Vagina (tissue), 2 donors: ENCODE results near the gene CSPG4. TPM values are rescaled to one million over a fixed set of nuclear protein-coding genes. Genes with fewer than 3 reads are reported as not detected.
"Not testable (repeated sequence)": the region's sequence is repeated elsewhere in the genome, so short reads cannot be mapped to it uniquely, and the experiment has no call there.

Experiments
- DNase-seq, 2 donors: peaks; one replicate each; pipeline ENCODE4 v3.0.0-alpha.2; 2017; ENCODE audit errors: extremely low spot score in 2 of 2
- H3K27ac ChIP-seq: fragments of 200-600 bp; sonication (generic); one replicate; pipeline ENCODE4 v1.5.1; 2019
- H3K27me3 ChIP-seq: fragments of 200-600 bp; sonication (generic); one replicate; pipeline ENCODE4 v1.5.1; 2019
- H3K36me3 ChIP-seq, 2 donors: fragments of 200-600 bp; sonication (generic); one replicate each; pipeline ENCODE4 v1.5.1; 2017 to 2019
- H3K4me1 ChIP-seq: fragments of 200-600 bp; sonication (generic); one replicate; pipeline ENCODE4 v1.5.1; 2019
- H3K4me3 ChIP-seq, 2 donors: fragments of 200-600 bp; sonication (generic); 1 replicate in 1 of 2; 2 replicates in 1 of 2; pipeline ENCODE4 v1.5.1; 2016 to 2019
- H3K9me3 ChIP-seq: fragments of 200-600 bp; sonication (generic); one replicate; pipeline ENCODE4 v1.5.1; 2019
- CTCF ChIP-seq, 3 experiments: fragments of 450-650 bp in 2 of 3; fragments of 200-600 bp in 1 of 3; sonication (generic) in 1 of 3; IDR thresholded peaks; one replicate each; pipeline ENCODE4 v1.5.1; 2017 to 2019; ENCODE audit warnings: antibody characterized with exemption in 3 of 3, mild to moderate bottlenecking in 2 of 3, moderate library complexity in 2 of 3
- POLR2A ChIP-seq, 2 donors: fragments of 450-650 bp; IDR thresholded peaks; one replicate each; pipeline ENCODE4 v1.6.1; 2017; ENCODE audit warnings: antibody characterized with exemption in 2 of 2, mild to moderate bottlenecking in 2 of 2, moderate library complexity in 2 of 2
- POLR2AphosphoS5 ChIP-seq, 2 donors: sonication (generic); formaldehyde crosslinking; IDR thresholded peaks; one replicate each; pipeline ENCODE4 v1.9.0; 2017; ENCODE audit warnings: antibody characterized with exemption in 2 of 2, mild to moderate bottlenecking in 2 of 2, low read depth in 1 of 2; ENCODE audit not compliant: insufficient read depth in 1 of 2
- intact Hi-C: fragments of 100-400 bp; cut with DNase I; formaldehyde crosslinking; loops from one replicate; pipeline ENCODE4 v1.15.1; 2023
- total RNA-seq: library from RNA; depleted of rRNA; stranded (reverse); fragments of >200 nt; gene quantifications from one replicate; pipeline ENCODE4 v1.2.3, GENCODE V29; 2016

CSPG4 gene
- total RNA-seq, 1 donor from 2014 or later = 23.1 TPM

- Histone ChIP-seq H3K27ac (peak overlapping the region; percentile 72), H3K36me3 (no peaks in the 10 kb centered on the region), H3K4me1 (peaks cover 22% of the 10 kb centered on the region), H3K9me3 (no peaks in the 10 kb centered on the region), H3K27me3 (no peaks in the 10 kb centered on the region), H3K4me3 (peak overlapping the region in 1 of 2 donors; percentile 31)
- no peak for DNase-seq
- no peak for TF ChIP-seq CTCF (IDR thresholded peaks at IDR 0.05)
- no peak for TF ChIP-seq POLR2AphosphoS5 (IDR thresholded peaks at IDR 0.05; ENCODE audit: insufficient read depth in 1 of 2, low read depth in 1 of 2)
- no peak for TF ChIP-seq POLR2A (IDR thresholded peaks at IDR 0.05)
- intact Hi-C loops = loop anchor here (5.0 kb wide), 1 partner anchor 44 kb away; no protein-coding TSS in a partner anchor
Observed at GRCh38 chr15:75731248-75732151, 18.9 kb upstream of the CSPG4 start.

GRCh38 chr15:75730376-75731247 is 18.0 kb upstream of the CSPG4 start:
- not testable (repeated sequence) for H3K27me3 ChIP-seq, H3K27ac ChIP-seq, H3K9me3 ChIP-seq, DNase-seq, H3K4me3 ChIP-seq, H3K36me3 ChIP-seq
- peaks cover 22% of the 10 kb centered on the region for H3K4me1 ChIP-seq
- intact Hi-C loops = loop anchor here (5.0 kb wide), 1 partner anchor 43 kb away; no protein-coding TSS in a partner anchor

GRCh38 chr15:75729326-75730069 is 16.9 kb upstream of the CSPG4 start:
- H3K27ac ChIP-seq = no peak overlapping the region

GRCh38 chr15:75727851-75728715 is 15.4 kb upstream of the CSPG4 start:
- Histone ChIP-seq H3K9me3 (no peaks in the 10 kb centered on the region), H3K4me3 (no peak overlapping the region), H3K4me1 (peaks cover 34% of the 10 kb centered on the region), H3K36me3 (no peaks in the 10 kb centered on the region), H3K27me3 (no peaks in the 10 kb centered on the region), H3K27ac (no peak overlapping the region)
- intact Hi-C loops = loop anchor here (10.0 kb wide), 1 partner anchor 1337 kb away; no protein-coding TSS in a partner anchor
- no peak for DNase-seq
- TF ChIP-seq POLR2AphosphoS5 (IDR thresholded peaks at IDR 0.05; ENCODE audit: insufficient read depth in 1 of 2, low read depth in 1 of 2) = no peak
- peak in 1 of 3 experiments; percentile 33 for TF ChIP-seq CTCF (IDR thresholded peaks at IDR 0.05)

More at GRCh38 chr15:75729326-75730069, 16.9 kb upstream of the CSPG4 start:
- Histone ChIP-seq H3K4me3 (no peak overlapping the region), H3K4me1 (peaks cover 22% of the 10 kb centered on the region), H3K27me3 (no peaks in the 10 kb centered on the region), H3K9me3 (no peaks in the 10 kb centered on the region), H3K36me3 (no peaks in the 10 kb centered on the region)
- intact Hi-C loops = loop anchor here (5.0 to 10.0 kb wide), 2 partner anchors 42 to 1335 kb away; no protein-coding TSS in a partner anchor
- no peak for DNase-seq
- TF ChIP-seq CTCF (IDR thresholded peaks at IDR 0.05) = no peak
- TF ChIP-seq POLR2AphosphoS5 (IDR thresholded peaks at IDR 0.05; ENCODE audit: insufficient read depth in 1 of 2, low read depth in 1 of 2) = no peak
- no peak for TF ChIP-seq POLR2A (IDR thresholded peaks at IDR 0.05)
